HG02970 (cell line): ENCODE results near the gene ZMIZ2.
"Not testable (repeated sequence)": the region's sequence is repeated elsewhere in the genome, so short reads cannot be mapped to it uniquely, and the experiment has no call there.

ENCODE experiments used
- ATAC-seq: cut with Tn5 transposase; IDR thresholded peaks from one replicate; pipeline ENCODE4 v1.9.1; 2021; ENCODE audit warnings: mild to moderate bottlenecking, moderate library complexity, moderate number of reproducible peaks; ENCODE audit not compliant: unreplicated experiment, low FRiP score

ZMIZ2 gene

GRCh38 chr7:44768628-44769371, 20.2 kb downstream of the ZMIZ2 start:
- ATAC-seq: no peak

- ATAC-seq: no peak
Measured at GRCh38 chr7:44769376-44769775, 20.7 kb downstream of the ZMIZ2 start.

- no peak for ATAC-seq
Measured at GRCh38 chr7:44769776-44770294, 21.2 kb downstream of the ZMIZ2 start.

GRCh38 chr7:44771358-44771757, 22.7 kb downstream of the ZMIZ2 start:
- ATAC-seq: no peak

GRCh38 chr7:44772440-44772839, 23.8 kb downstream of the ZMIZ2 start:
- ATAC-seq: no peak

GRCh38 chr7:44772867-44773266, 24.2 kb downstream of the ZMIZ2 start:
- no peak for ATAC-seq

GRCh38 chr7:44774486-44774885, 25.8 kb downstream of the ZMIZ2 start:
- not testable (repeated sequence) for ATAC-seq

- no peak for ATAC-seq
Measured at GRCh38 chr7:44775383-44776107, 26.9 kb downstream of the ZMIZ2 start.

GRCh38 chr7:44776211-44776610, 27.6 kb downstream of the ZMIZ2 start:
- no peak for ATAC-seq

- no peak for ATAC-seq
Measured at GRCh38 chr7:44782460-44782859, 33.8 kb downstream of the ZMIZ2 start.

GRCh38 chr7:44783407-44783806, 34.8 kb downstream of the ZMIZ2 start:
- no peak for ATAC-seq

GRCh38 chr7:44784364-44784763, 35.7 kb downstream of the ZMIZ2 start:
- ATAC-seq: no peak

GRCh38 chr7:44785218-44785617, 36.6 kb downstream of the ZMIZ2 start:
- not testable (repeated sequence) for ATAC-seq

- no peak for ATAC-seq
Measured at GRCh38 chr7:44787041-44787440, 38.4 kb downstream of the ZMIZ2 start.

GRCh38 chr7:44787762-44788161, 39.1 kb downstream of the ZMIZ2 start:
- no peak for ATAC-seq

- ATAC-seq: no peak
Measured at GRCh38 chr7:44789990-44790389, 41.3 kb downstream of the ZMIZ2 start.

GRCh38 chr7:44791278-44792219, 42.9 kb downstream of the ZMIZ2 start:
- ATAC-seq: no peak

GRCh38 chr7:44793919-44794318, 45.3 kb downstream of the ZMIZ2 start:
- ATAC-seq: no peak

- no peak for ATAC-seq
Measured at GRCh38 chr7:44794331-44794730, 45.7 kb downstream of the ZMIZ2 start.

- peak; percentile 26 for ATAC-seq
Measured at GRCh38 chr7:44796034-44796503, 47.4 kb downstream of the ZMIZ2 start.
